Gastroesophageal sphincter (tissue), 4 donors: ENCODE results near the gene PLXNB3. TPM values are rescaled to one million over a fixed set of nuclear protein-coding genes. Genes with fewer than 3 reads are reported as not detected.
"Not testable (repeated sequence)": the region's sequence is repeated elsewhere in the genome, so short reads cannot be mapped to it uniquely, and the experiment has no call there.

Experiments used
- ATAC-seq: fragments of 150-250 bp; one replicate; pipeline ENCODE4 v1.9.1; 2016; ENCODE audit warnings: mild to moderate bottlenecking, moderate library complexity
- H3K27ac ChIP-seq, 4 donors: fragments of 200-600 bp; sonication (generic) in 3 of 4; 1 replicate in 3 of 4; 2 replicates in 1 of 4; pipeline ENCODE4 v1.5.1; 2016 to 2019
- H3K27me3 ChIP-seq: fragments of 200-600 bp; sonication (generic); one replicate; pipeline ENCODE4 v1.5.1; 2019
- H3K36me3 ChIP-seq, 2 donors: fragments of 200-600 bp; sonication (generic); one replicate each; pipeline ENCODE4 v1.5.1; 2019; ENCODE audit warnings: control low read depth in 1 of 2
- H3K4me1 ChIP-seq, 3 donors: fragments of 200-600 bp; sonication (generic); 1 replicate in 2 of 3; 2 replicates in 1 of 3; pipeline ENCODE4 v1.5.1; 2016 to 2019; ENCODE audit warnings: control low read depth in 2 of 3
- H3K4me3 ChIP-seq, 2 donors: fragments of 200-600 bp; sonication (generic); one replicate each; pipeline ENCODE4 v1.5.1; 2019; ENCODE audit warnings: mild to moderate bottlenecking in 1 of 2, moderate library complexity in 1 of 2
- H3K9me3 ChIP-seq, 3 donors: fragments of 200-600 bp; sonication (generic); one replicate each; pipeline ENCODE4 v1.5.1; 2017 to 2019; ENCODE audit warnings: control low read depth in 2 of 3
- EP300 ChIP-seq: sonication (generic); formaldehyde crosslinking; IDR thresholded peaks from one replicate; pipeline ENCODE4 v1.6.1; 2017; ENCODE audit warnings: antibody characterized with exemption, mild to moderate bottlenecking
- POLR2A ChIP-seq, 2 donors: fragments of 450-650 bp; IDR thresholded peaks; one replicate each; pipeline ENCODE4 v1.6.1; 2017; ENCODE audit warnings: antibody characterized with exemption in 2 of 2, mild to moderate bottlenecking in 2 of 2, moderate library complexity in 1 of 2
- POLR2AphosphoS5 ChIP-seq: sonication (generic); formaldehyde crosslinking; IDR thresholded peaks from one replicate; pipeline ENCODE4 v1.6.1; 2017; ENCODE audit warnings: antibody characterized with exemption
- WGBS, 2 donors: methylation state at CpG; one replicate each; pipeline ENCODE4 v1.1.5; 2018; ENCODE audit warnings: low coverage in 1 of 2; 5-methylcytosine and 5-hydroxymethylcytosine counted together
- total RNA-seq, 4 donors: library from RNA; depleted of rRNA; stranded (reverse); fragments of >200 nt; gene quantifications; one replicate each; pipeline ENCODE4 v1.1.0, GENCODE V29; 2016
- TF ChIP-seq, protein P1 (sequence below), 4 experiments: fragments of 200-600 bp in 2 of 4; fragments of 450-650 bp in 2 of 4; sonication (generic) in 1 of 4; IDR thresholded peaks; one replicate each; pipeline ENCODE4 v1.5.1; 2017 to 2019; ENCODE audit warnings: antibody characterized with exemption in 4 of 4, mild to moderate bottlenecking in 2 of 4, moderate library complexity in 2 of 4

The PLXNB3 gene
- total RNA-seq, 4 donors from 2014 or later = 9.2 to 19.2 (median 16.8) TPM

DNA sequence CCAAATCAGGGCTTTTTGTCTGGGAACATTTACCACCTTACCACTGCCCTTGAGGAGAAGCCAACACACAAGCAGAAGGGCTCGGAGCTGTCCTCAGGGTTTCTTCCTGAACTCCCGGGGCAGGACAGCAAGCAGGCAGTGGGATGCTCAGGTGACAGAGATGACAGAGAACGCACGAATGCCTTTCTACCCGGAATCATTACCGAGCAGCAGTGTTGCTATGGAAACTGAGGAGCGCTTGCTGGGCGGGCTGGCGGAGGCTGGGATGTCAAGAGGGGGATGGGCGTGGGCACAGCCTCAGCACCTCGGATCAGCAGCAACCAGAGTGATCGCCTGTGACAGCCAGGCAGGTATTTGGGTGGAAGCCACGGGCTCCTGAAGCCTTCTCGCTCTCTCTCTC lies 48.2 kb downstream of the PLXNB3 start:
- no peak for TF ChIP-seq EP300
- TF ChIP-seq, protein P1, sequence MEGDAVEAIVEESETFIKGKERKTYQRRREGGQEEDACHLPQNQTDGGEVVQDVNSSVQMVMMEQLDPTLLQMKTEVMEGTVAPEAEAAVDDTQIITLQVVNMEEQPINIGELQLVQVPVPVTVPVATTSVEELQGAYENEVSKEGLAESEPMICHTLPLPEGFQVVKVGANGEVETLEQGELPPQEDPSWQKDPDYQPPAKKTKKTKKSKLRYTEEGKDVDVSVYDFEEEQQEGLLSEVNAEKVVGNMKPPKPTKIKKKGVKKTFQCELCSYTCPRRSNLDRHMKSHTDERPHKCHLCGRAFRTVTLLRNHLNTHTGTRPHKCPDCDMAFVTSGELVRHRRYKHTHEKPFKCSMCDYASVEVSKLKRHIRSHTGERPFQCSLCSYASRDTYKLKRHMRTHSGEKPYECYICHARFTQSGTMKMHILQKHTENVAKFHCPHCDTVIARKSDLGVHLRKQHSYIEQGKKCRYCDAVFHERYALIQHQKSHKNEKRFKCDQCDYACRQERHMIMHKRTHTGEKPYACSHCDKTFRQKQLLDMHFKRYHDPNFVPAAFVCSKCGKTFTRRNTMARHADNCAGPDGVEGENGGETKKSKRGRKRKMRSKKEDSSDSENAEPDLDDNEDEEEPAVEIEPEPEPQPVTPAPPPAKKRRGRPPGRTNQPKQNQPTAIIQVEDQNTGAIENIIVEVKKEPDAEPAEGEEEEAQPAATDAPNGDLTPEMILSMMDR (IDR thresholded peaks at IDR 0.05) = no peak
- no peak for TF ChIP-seq POLR2A (IDR thresholded peaks at IDR 0.05)
- TF ChIP-seq POLR2AphosphoS5 = no peak
- Histone ChIP-seq H3K36me3 (no peaks in the 10 kb centered on the region), H3K4me3 (no peak overlapping the region), H3K27me3 (no peaks in the 10 kb centered on the region), H3K9me3 (no peaks in the 10 kb centered on the region), H3K4me1 (no peaks in the 10 kb centered on the region), H3K27ac (no peak overlapping the region)
- ATAC-seq = no peak
- WGBS, 2 donors = 50% methylated on average over 2 of the region's 14 CpGs; no CpG with 5 or more reads in 1 of the 2 donors

DNA sequence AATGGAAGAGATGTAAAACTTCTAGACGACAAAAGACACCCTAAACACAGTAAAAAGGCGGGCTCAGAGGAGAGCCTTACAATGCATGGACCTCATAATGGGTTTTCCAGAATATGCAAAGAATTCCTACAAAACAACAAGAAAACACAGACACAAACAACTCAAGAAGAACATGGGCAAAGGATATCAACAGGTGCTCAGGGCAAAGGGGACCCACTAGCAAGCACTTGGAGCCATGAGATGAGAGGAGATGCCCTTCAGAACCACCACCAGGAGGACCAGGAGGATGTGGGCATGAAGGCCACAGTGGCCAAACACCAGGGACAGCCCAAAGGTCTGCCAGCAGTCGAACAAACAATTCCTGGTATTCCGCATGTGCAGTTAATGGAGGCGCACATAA lies 49.1 kb downstream of the PLXNB3 start:
- H3K4me1 ChIP-seq = no peaks in the 10 kb centered on the region
- no peak for ATAC-seq
- H3K9me3 ChIP-seq = no peaks in the 10 kb centered on the region
- no peak overlapping the region for H3K4me3 ChIP-seq
- no peaks in the 10 kb centered on the region for H3K27me3 ChIP-seq
- no peak overlapping the region for H3K27ac ChIP-seq
- H3K36me3 ChIP-seq = no peaks in the 10 kb centered on the region
- no peak for TF ChIP-seq POLR2A (IDR thresholded peaks at IDR 0.05)
- no peak for TF ChIP-seq EP300
- no peak for TF ChIP-seq POLR2AphosphoS5
- TF ChIP-seq, protein P1 (IDR thresholded peaks at IDR 0.05) = no peak
- 79 to 82% methylated on average over 2 of the region's 5 CpGs for WGBS, 2 donors

DNA sequence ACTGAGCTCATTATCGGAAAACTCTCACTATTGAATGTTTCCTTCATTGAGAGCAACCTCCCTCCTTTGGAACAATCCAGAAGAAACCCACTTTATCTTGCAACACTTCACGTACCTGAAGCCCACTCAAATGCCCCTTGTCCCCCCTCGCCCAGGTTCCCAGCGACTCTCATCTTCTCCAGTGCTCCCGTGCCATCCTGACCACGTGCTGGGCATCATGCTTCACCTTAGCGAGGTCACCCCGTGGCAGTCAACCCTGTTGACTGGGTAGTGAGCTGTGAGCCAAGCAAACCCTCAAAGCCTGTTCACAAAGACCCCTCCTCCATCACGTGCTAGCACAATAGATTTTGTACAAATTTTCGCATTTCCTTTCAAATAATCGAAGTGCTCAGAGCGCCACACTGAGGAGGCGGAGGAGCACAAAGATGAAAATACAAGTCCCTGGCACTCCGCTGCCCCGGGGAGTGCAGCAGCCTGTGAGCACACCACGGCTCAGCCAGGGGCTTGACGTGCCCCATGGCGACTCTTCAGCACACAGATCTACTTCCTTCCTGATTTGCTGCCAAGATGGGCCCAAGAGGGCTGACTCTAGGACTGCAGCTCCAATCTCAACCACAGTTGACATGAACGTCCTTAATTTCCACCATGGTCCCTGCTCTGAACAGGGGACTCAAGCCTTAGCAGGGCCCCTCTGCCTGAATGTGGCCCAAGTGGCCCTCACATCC lies 50.7 kb downstream of the PLXNB3 start:
- Histone ChIP-seq H3K4me3 (no peak overlapping the region), H3K9me3 (no peaks in the 10 kb centered on the region), H3K36me3 (no peaks in the 10 kb centered on the region), H3K27me3 (no peaks in the 10 kb centered on the region), H3K4me1 (peaks cover 0 to 14% (median 4%) of the 10 kb centered on the region in 3 donors), H3K27ac (no peak overlapping the region)
- TF ChIP-seq, protein P1 (IDR thresholded peaks at IDR 0.05) = no peak
- TF ChIP-seq POLR2A (IDR thresholded peaks at IDR 0.05) (no peak), POLR2AphosphoS5 (no peak), EP300 (no peak)
- no peak for ATAC-seq
- WGBS, 2 donors = 70 to 93% methylated on average over 4 to 6 of the region's 19 CpGs

DNA sequence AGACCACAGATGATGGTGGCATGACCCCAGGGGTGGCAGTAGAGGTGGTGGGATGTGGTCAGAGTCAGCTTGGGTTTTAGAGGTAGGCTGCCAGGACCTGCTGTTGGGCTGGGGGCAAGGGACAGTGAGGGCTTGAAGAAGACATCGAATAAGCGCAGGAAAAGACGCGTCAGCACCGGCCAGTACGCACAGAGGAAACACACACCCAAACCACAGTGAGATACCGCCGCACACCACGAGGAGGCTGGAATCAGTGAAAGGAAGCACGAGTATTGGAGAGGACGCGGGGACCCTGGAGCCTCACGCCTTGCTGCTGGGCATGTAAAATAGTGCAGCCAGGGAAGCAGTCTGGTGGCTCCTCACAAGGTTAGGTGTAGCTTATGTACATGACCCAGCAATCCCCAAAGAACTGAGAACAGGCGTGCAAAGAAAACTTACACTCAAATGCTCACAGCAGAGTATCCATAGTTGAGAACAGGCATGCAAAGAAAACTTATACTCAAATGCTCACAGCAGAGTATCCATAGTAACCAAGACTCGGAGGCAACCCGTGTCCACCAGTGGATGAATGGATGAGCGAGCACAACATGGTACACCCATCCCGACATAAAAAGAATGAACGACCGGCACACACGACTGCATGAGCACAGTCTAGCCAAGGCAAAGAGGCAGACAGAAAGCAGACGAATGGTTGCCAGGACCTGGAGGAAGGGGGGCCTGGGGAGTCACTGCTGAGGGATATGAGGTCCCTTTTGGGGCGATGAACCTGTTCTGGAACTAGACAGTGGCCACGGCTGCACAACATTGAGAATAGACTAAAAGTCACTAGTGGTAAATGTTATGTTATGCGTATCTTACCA lies 53.0 kb downstream of the PLXNB3 start:
- Histone ChIP-seq H3K27ac (no peak overlapping the region), H3K27me3 (no peaks in the 10 kb centered on the region), H3K36me3 (no peaks in the 10 kb centered on the region), H3K4me1 (peaks cover 0 to 16% (median 4%) of the 10 kb centered on the region in 3 donors), H3K9me3 (no peaks in the 10 kb centered on the region), H3K4me3 (no peak overlapping the region)
- TF ChIP-seq, protein P1 (IDR thresholded peaks at IDR 0.05) = no peak
- TF ChIP-seq POLR2A (IDR thresholded peaks at IDR 0.05) (no peak), POLR2AphosphoS5 (no peak), EP300 (no peak)
- 73% methylated on average over 3 to 9 of the region's 25 CpGs for WGBS, 2 donors
- no peak for ATAC-seq

DNA sequence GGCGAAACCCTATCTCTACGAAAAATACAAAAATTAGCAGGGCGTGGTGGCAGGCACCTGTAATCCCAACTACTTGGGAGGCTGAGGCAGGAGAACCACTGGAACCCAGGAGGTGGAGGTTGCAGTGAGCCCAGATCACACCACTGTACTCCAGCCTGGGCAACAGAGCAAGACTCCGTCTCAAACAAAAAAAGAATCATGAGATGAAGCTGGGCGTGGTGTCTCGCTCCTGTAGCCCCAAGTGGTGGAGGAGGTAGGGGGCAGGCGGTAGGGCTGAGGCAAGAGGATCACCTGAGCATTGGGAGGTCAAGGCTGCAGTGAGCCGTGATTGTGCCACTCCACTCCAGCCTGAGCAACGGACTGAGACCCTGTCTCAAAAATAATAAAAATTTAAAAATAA lies 54.0 kb downstream of the PLXNB3 start:
- not testable (repeated sequence) for H3K27ac ChIP-seq, ATAC-seq, H3K36me3 ChIP-seq, H3K27me3 ChIP-seq, H3K9me3 ChIP-seq, H3K4me3 ChIP-seq
- WGBS, 2 donors = 93 to 100% methylated on average over 1 to 5 of the region's 9 CpGs
- peaks cover 0 to 16% (median 4%) of the 10 kb centered on the region in 3 donors for H3K4me1 ChIP-seq
